SK-N-SH (cell line): ENCODE measurements around the gene TRIM40. TPM values are rescaled to one million over a fixed set of nuclear protein-coding genes. Genes with fewer than 3 reads are reported as not detected.

ENCODE experiments used
- CTCF ChIA-PET: fragments of 300-600, 350-600 bp; formaldehyde crosslinking; extraction: SDS; loops from one replicate; lab custom pipeline; 2021; lab: Yijun Ruan, JAX
- POLR2A ChIA-PET: fragments of 350-600 bp; sonication (Branson Sonifier 250); formaldehyde crosslinking; extraction: SDS; loops from one replicate; lab custom pipeline; 2020; ENCODE audit warnings: antibody characterized with exemption, inconsistent platforms; lab: Yijun Ruan, JAX
- DNase-seq: peaks from one replicate; pipeline ENCODE4 v3.0.0; 2012
- H2AFZ ChIP-seq: fragments of 200-600 bp; sonication (generic); 2 replicates; pipeline ENCODE4 v1.8.1; 2016; ENCODE audit warnings: antibody characterized with exemption, mild to moderate bottlenecking, low read depth
- H3F3A ChIP-seq: fragments of 200-600 bp; sonication (generic); replicated peaks from 2 replicates; pipeline ENCODE3; 2016; ENCODE audit warnings: antibody characterized with exemption, mild to moderate bottlenecking; ENCODE audit not compliant: insufficient read depth
- H3K27ac ChIP-seq, 2 experiments: fragments of 200-500 bp in 1 of 2; fragments of 200-600 bp in 1 of 2; sonication (Bioruptor generic) in 1 of 2; sonication (generic), shearing (Covaris generic) in 1 of 2; 2 replicates each; pipeline versions ENCODE4 v1.5.1 to v1.6.1; 2014 to 2016; ENCODE audit warnings: low read depth in 2 of 2, inconsistent platforms in 1 of 2, low read length in 1 of 2, mild to moderate bottlenecking in 1 of 2, mixed read lengths in 1 of 2
- H3K27me3 ChIP-seq: fragments of 200-600 bp; sonication (generic), shearing (Covaris generic); 2 replicates; pipeline ENCODE4 v1.6.1; 2016; ENCODE audit warnings: mixed run types; ENCODE audit not compliant: insufficient read depth
- H3K36me3 ChIP-seq, 2 experiments: fragments of 200-500 bp in 1 of 2; fragments of 200-600 bp in 1 of 2; sonication (Bioruptor generic) in 1 of 2; sonication (generic) in 1 of 2; replicated peaks in 1 of 2; 2 replicates each; pipeline versions ENCODE3 to v1.5.1; 2014 to 2016; ENCODE audit warnings: low read length in 1 of 2, mild to moderate bottlenecking in 1 of 2; ENCODE audit not compliant: insufficient read depth in 2 of 2, control insufficient read depth in 1 of 2
- H3K4me1 ChIP-seq, 2 experiments: fragments of 200-500 bp in 1 of 2; fragments of 200-600 bp in 1 of 2; sonication (Bioruptor generic) in 1 of 2; sonication (generic), shearing (Covaris generic) in 1 of 2; 2 replicates each; pipeline versions ENCODE4 v1.5.1 to v1.6.1; 2014 to 2016; ENCODE audit warnings: low read depth in 1 of 2, low read length in 1 of 2, mixed run types in 1 of 2; ENCODE audit not compliant: insufficient read depth in 2 of 2, control insufficient read depth in 1 of 2
- H3K4me2 ChIP-seq: fragments of 200-600 bp; sonication (generic), shearing (Covaris generic); 2 replicates; pipeline ENCODE4 v1.6.1; 2017; ENCODE audit warnings: mixed run types
- H3K4me3 ChIP-seq, 2 experiments: fragments of 200-500 bp in 1 of 2; fragments of 200-600 bp in 1 of 2; sonication (Bioruptor generic) in 1 of 2; sonication (generic), shearing (Covaris generic) in 1 of 2; 2 replicates each; pipeline versions ENCODE4 v1.5.1 to v1.8.1; 2014 to 2016; ENCODE audit warnings: low read depth in 2 of 2, inconsistent platforms in 1 of 2, low read length in 1 of 2, mild to moderate bottlenecking in 1 of 2, mixed read lengths in 1 of 2, moderate library complexity in 1 of 2
- H3K79me2 ChIP-seq: fragments of 200-600 bp; sonication (generic); 2 replicates; pipeline ENCODE4 v1.8.1; 2017; ENCODE audit warnings: mild to moderate bottlenecking; ENCODE audit not compliant: insufficient read depth
- H3K9ac ChIP-seq: fragments of 200-600 bp; sonication (generic); 2 replicates; pipeline ENCODE4 v1.6.1; 2017; ENCODE audit warnings: mixed run types
- H3K9me2 ChIP-seq: fragments of 200-600 bp; sonication (generic); 2 replicates; pipeline ENCODE4 v1.6.1; 2017; ENCODE audit warnings: mixed run types
- H3K9me3 ChIP-seq: fragments of 200-600 bp; sonication (generic); 2 replicates; pipeline ENCODE4 v1.6.1; 2017; ENCODE audit warnings: mixed run types, mild to moderate bottlenecking, moderate library complexity
- H4K20me1 ChIP-seq: fragments of 200-600 bp; sonication (generic); 2 replicates; pipeline ENCODE4 v1.6.1; 2017; ENCODE audit warnings: mild to moderate bottlenecking, mixed run types; ENCODE audit not compliant: insufficient read depth
- CHD2 ChIP-seq: fragments of 150-350 bp; IDR thresholded peaks from 2 replicates; pipeline ENCODE4 v1.6.1; 2018; ENCODE audit warnings: low read length; ENCODE audit not compliant: partially characterized antibody
- EZH2phosphoT487 ChIP-seq: fragments of 200-600 bp; sonication (generic); IDR thresholded peaks from 2 replicates; pipeline ENCODE4 v1.6.1; 2017; ENCODE audit warnings: low read depth, mixed run types, mild to moderate bottlenecking, antibody characterized with exemption, moderate library complexity, borderline replicate concordance
- FOSL2 ChIP-seq: IDR thresholded peaks from 2 replicates; pipeline ENCODE4 v1.4.0; 2012; ENCODE audit warnings: low read depth, mild to moderate bottlenecking, moderate library complexity, borderline replicate concordance
- FOXM1 ChIP-seq: IDR thresholded peaks from 2 replicates; pipeline ENCODE4 v1.4.0; 2012; ENCODE audit warnings: low read depth, mild to moderate bottlenecking
- NRF1 ChIP-seq: IDR thresholded peaks from 2 replicates; pipeline ENCODE4 v1.6.1; 2012; ENCODE audit warnings: low read depth, mild to moderate bottlenecking, low read length
- POLR2AphosphoS5 ChIP-seq: IDR thresholded peaks from 2 replicates; pipeline ENCODE4 v1.6.1; 2012; ENCODE audit warnings: low read depth, low read length
- RAD21 ChIP-seq: IDR thresholded peaks from 2 replicates; pipeline ENCODE4 v1.6.1; 2012; ENCODE audit warnings: mild to moderate bottlenecking, low read length
- RFX5 ChIP-seq: IDR thresholded peaks from 2 replicates; pipeline ENCODE4 v1.6.1; 2012; ENCODE audit warnings: mild to moderate bottlenecking, improper control_type of control experiment, low read length
- SIN3A ChIP-seq: IDR thresholded peaks from 2 replicates; pipeline ENCODE4 v1.6.1; 2012; ENCODE audit warnings: low read depth, mild to moderate bottlenecking, low read length, moderate library complexity, borderline replicate concordance
- SMC3 ChIP-seq: IDR thresholded peaks from 2 replicates; pipeline ENCODE4 v1.6.1; 2012; ENCODE audit warnings: low read depth, low read length, improper control_type of control experiment
- TCF12 ChIP-seq: IDR thresholded peaks from 2 replicates; pipeline ENCODE4 v1.4.0; 2012
- TEAD4 ChIP-seq: IDR thresholded peaks from 2 replicates; pipeline ENCODE4 v1.4.0; 2012; ENCODE audit warnings: mild to moderate bottlenecking, borderline replicate concordance; ENCODE audit not compliant: insufficient read depth
- WGBS: methylation state at CpG from one replicate; pipeline ENCODE4 v1.1.6; 2017; ENCODE audit warnings: low lambda C conversion rate; 5-methylcytosine and 5-hydroxymethylcytosine counted together
- polyA plus RNA-seq, 3 experiments: library from polyadenylated mRNA; depleted of rRNA; stranded (reverse); fragments of >200 nt; gene quantifications; 2 replicates each; pipeline ENCODE4 v1.2.3, GENCODE V29; 2012
- TF ChIP-seq, protein P1 (sequence below): fragments of 150-350 bp; IDR thresholded peaks from 2 replicates; pipeline ENCODE4 v1.6.1; 2016; ENCODE audit warnings: mild to moderate bottlenecking, low read depth, low read length
- TF ChIP-seq, protein P2 (sequence below): IDR thresholded peaks from 2 replicates; pipeline ENCODE4 v1.4.0; 2012; ENCODE audit warnings: low read depth, borderline replicate concordance
- TF ChIP-seq, protein P3 (sequence below): fragments of 150-350 bp; IDR thresholded peaks from 2 replicates; pipeline ENCODE4 v1.6.1; 2017; ENCODE audit warnings: antibody characterized with exemption, low read length, low read depth, borderline replicate concordance
- TF ChIP-seq, protein P4 (sequence below): fragments of 200-600 bp; sonication (generic); IDR thresholded peaks from 2 replicates; pipeline ENCODE4 v1.6.1; 2017; ENCODE audit warnings: antibody characterized with exemption, mild to moderate bottlenecking, moderate library complexity

The TRIM40 gene
- polyA plus RNA-seq, 1 of the 3 experiments (the other 2 are of a cell fraction): not detected

DNA sequence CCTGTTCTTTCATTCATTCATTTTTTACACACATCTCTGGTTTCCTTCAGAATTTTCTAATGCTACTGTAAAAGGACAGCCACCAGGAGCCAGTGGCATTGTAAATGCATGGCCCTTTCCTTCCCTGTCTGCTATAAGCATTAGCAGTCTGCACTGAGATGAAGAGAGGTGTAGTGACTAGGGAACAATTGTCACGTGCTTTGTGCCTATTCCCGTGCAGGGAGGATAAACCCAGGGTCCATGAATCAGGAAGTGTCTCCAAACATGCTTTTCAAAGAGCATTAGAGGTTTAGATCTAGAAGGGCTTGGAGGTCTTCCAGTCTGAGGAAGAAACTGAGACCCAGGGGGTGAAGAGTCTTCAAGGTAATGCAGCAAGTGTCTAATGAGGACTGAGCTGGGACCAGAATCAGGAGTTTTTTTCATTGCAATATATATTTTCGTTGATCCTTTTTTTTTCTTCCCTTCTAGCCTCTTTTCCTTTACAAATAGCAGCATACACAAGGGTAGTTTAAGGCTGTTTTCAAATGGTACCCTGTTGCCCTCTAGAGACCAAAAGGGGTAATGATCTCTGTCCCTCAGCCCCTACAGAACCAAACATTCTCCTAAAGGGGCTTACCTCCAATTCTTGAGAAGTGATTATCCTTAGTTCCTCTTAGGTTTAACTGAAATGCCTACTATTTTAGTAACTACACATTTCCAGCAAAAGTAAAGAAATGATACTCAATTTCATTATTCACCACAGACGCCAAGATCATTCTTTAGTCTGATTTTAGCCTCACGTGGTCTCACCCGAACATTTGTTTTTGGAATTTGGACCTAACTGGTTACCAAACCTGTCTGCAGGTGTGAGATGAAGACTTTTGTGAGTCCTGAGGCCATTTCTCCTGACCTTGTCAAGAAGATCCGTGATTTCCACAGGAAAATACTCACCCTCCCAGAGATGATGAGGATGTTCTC, 34.0 kb downstream of the TRIM40 start (continued):
- peak; percentile 51 for TF ChIP-seq SMC3
- TF ChIP-seq RAD21: peak; percentile 82
- TF ChIP-seq, protein P1, sequence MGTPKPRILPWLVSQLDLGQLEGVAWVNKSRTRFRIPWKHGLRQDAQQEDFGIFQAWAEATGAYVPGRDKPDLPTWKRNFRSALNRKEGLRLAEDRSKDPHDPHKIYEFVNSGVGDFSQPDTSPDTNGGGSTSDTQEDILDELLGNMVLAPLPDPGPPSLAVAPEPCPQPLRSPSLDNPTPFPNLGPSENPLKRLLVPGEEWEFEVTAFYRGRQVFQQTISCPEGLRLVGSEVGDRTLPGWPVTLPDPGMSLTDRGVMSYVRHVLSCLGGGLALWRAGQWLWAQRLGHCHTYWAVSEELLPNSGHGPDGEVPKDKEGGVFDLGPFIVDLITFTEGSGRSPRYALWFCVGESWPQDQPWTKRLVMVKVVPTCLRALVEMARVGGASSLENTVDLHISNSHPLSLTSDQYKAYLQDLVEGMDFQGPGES: no peak
- TF ChIP-seq, protein P2, sequence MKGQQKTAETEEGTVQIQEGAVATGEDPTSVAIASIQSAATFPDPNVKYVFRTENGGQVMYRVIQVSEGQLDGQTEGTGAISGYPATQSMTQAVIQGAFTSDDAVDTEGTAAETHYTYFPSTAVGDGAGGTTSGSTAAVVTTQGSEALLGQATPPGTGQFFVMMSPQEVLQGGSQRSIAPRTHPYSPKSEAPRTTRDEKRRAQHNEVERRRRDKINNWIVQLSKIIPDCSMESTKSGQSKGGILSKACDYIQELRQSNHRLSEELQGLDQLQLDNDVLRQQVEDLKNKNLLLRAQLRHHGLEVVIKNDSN: no peak

DNA sequence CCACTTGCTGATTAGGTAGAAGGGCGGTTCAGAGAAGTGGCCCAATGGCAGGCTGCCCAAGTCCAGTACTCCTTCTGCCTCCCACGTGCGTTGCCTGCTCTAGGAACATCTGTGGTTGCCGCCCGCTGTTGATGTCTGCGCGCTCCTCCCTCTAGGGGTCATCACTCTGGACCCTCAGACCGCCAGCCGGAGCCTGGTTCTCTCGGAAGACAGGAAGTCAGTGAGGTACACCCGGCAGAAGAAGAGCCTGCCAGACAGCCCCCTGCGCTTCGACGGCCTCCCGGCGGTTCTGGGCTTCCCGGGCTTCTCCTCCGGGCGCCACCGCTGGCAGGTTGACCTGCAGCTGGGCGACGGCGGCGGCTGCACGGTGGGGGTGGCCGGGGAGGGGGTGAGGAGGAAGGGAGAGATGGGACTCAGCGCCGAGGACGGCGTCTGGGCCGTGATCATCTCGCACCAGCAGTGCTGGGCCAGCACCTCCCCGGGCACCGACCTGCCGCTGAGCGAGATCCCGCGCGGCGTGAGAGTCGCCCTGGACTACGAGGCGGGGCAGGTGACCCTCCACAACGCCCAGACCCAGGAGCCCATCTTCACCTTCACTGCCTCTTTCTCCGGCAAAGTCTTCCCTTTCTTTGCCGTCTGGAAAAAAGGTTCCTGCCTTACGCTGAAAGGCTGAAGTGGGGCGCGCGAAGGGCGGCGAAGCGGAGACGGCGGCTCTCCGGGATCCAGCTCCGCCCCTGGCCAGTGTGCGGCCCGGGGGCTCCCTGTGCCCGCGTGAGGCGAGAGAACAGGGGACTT, 35.9 kb downstream of the TRIM40 start:
- Histone ChIP-seq H3K4me1 (peaks cover 0 to 3% of the 10 kb centered on the region in 2 experiments; a peak in 1 of 4 replicates), H3K79me2 (no peaks in the 10 kb centered on the region), H4K20me1 (no peaks in the 10 kb centered on the region), H3K4me2 (no peak overlapping the region), H3K36me3 (no peaks in the 10 kb centered on the region), H3K27ac (no peak overlapping the region), H3F3A (no peaks in the 10 kb centered on the region), H2AFZ (no peak overlapping the region), H3K9me2 (no peaks in the 10 kb centered on the region), H3K9ac (no peak overlapping the region), H3K9me3 (no peaks in the 10 kb centered on the region), H3K27me3 (peaks cover 68% of the 10 kb centered on the region), H3K4me3 (no peak overlapping the region; a peak in 1 of 4 replicates)
- TF ChIP-seq FOXM1: no peak
- no peak for TF ChIP-seq SIN3A
- TF ChIP-seq FOSL2: no peak
- TF ChIP-seq, protein P3, sequence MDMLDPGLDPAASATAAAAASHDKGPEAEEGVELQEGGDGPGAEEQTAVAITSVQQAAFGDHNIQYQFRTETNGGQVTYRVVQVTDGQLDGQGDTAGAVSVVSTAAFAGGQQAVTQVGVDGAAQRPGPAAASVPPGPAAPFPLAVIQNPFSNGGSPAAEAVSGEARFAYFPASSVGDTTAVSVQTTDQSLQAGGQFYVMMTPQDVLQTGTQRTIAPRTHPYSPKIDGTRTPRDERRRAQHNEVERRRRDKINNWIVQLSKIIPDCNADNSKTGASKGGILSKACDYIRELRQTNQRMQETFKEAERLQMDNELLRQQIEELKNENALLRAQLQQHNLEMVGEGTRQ: no peak
- no peak for TF ChIP-seq TCF12
- no peak for TF ChIP-seq RFX5
- TF ChIP-seq NRF1: no peak
- no peak for TF ChIP-seq EZH2phosphoT487
- TF ChIP-seq CHD2: no peak
- no peak for TF ChIP-seq POLR2AphosphoS5
- TF ChIP-seq, protein P4, sequence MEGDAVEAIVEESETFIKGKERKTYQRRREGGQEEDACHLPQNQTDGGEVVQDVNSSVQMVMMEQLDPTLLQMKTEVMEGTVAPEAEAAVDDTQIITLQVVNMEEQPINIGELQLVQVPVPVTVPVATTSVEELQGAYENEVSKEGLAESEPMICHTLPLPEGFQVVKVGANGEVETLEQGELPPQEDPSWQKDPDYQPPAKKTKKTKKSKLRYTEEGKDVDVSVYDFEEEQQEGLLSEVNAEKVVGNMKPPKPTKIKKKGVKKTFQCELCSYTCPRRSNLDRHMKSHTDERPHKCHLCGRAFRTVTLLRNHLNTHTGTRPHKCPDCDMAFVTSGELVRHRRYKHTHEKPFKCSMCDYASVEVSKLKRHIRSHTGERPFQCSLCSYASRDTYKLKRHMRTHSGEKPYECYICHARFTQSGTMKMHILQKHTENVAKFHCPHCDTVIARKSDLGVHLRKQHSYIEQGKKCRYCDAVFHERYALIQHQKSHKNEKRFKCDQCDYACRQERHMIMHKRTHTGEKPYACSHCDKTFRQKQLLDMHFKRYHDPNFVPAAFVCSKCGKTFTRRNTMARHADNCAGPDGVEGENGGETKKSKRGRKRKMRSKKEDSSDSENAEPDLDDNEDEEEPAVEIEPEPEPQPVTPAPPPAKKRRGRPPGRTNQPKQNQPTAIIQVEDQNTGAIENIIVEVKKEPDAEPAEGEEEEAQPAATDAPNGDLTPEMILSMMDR: no peak
- TF ChIP-seq TEAD4: no peak
- 31% methylated on average over 26 of the region's 62 CpGs for WGBS
- DNase-seq: peak; percentile 71
- ChIA-PET CTCF (interaction anchor here (0.7 to 1.2 kb wide), 5 partner anchors 30 to 324 kb away, joined by 3 to 5 read pairs (median 4); no protein-coding TSS in a partner anchor), POLR2A (no interaction called here)
